GM19324 (cell line): ENCODE measurements around the gene KLHL8.
A peak's percentile ranks its signal among the peaks of the same experiment; 100 is the strongest.
"Not testable (repeated sequence)": the region's sequence is repeated elsewhere in the genome, so short reads cannot be mapped to it uniquely, and the experiment has no call there.

Experiments used
- ATAC-seq: cut with Tn5 transposase; IDR thresholded peaks from one replicate; pipeline ENCODE4 v1.9.1; 2021; ENCODE audit warnings: mild to moderate bottlenecking, moderate library complexity; ENCODE audit not compliant: unreplicated experiment, low FRiP score

The KLHL8 gene

DNA sequence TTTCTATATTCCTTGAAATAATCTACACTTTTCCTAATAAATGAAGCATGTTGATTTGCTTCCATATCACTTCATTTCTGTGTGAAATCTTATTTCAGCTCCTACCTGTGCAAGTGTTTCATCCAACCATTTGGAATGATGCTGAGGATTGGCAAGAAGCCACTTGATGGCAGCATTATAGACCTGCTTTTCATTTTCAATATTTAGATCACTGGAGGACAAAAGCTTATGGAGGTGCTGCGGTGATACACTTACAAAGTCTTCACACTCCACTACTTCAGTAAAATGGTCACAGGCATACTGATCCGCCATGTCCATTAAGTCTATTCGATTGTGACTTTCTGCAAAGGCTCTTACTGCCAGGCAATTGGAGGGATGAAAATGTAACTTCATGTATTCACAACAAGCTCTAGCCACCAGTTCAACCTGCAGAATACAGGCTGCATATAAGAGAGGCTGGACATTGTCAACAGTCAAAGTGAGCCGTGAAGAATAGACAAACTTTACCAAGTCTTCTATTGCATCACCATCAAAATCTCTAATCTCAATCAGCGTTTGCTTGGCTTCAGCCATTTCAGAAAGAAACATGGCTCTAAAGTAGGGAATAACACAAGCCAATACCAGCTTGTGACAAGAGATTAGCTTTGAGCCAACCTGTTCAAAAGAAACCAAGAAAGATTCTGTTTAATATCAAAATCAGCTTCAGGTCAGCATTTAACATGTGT lies 35.1 kb downstream of the KLHL8 start:
- no peak for ATAC-seq

DNA sequence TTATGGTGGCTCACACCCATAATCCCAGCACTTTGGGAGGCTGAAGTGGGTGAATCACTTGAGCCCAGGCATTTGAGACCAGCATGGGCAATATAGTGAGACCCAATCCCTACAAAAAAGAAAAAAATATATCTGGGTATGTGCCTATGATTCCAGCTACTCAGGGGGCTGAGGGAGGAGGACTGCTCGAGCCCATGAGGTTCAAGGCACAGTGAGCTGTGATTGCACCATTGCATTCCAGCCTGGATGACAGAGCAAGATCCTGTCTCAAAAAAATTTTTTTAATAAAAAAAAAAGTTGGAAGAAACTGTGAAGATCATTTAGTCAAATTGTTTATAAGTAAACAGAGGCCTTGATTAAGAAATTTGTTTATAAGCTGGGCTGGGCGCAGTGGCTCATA lies 39.7 kb downstream of the KLHL8 start:
- ATAC-seq, result no peak

DNA sequence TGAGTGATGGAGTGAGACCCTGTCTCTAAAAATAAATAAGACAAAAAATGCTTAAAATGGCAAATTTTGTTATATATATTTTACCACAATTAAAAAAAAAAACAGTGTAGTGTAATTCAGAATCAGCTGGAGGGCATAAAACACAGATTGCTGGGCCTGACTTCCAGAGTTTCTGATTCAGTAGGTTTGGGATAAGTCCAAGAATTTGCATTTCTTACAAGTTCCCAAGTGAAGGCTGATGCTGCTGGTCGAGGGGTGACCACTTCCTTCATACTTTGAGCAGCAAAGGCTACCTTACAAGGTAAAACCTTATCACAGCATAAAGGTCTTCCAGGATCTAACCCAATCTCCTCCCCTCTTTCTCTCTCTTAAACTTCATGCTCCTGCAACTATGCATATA lies 40.7 kb downstream of the KLHL8 start:
- no peak for ATAC-seq

DNA sequence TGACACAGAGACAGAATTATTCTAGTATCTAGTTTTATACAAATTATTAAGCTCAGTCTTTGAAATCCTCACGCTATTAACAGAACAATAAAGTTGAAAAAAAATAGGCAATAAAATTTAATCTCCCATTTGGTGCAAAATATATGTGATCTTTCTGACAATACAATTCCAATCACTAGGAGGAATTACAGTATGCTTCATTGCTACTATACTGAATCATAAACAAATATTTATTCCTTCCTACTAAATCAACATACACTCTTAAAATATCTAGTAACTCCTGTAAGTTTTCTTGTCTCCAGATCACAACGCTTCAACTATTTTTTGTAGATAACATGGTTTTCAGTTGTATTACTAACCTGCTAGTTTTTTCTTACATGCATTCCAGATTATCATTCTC lies 45.7 kb downstream of the KLHL8 start:
- ATAC-seq, result no peak

DNA sequence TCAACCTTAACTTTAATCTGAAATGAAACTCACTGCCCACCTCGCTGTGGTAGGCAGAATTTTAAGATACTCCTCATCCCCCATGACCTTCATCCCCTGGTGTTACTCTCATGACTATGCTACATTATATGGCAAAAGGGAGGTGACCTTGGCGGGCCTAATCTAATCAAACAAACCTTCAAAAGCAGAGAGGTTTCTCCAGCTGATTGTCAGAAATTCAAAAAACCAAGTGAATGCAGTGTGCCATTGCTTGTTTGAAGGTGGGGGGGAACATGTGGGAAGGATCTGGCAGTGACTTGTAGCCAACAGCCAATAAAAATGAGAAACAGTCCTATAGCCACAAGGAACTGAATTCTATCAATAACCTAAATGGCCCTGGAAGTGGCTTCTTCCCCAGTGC lies 48.5 kb downstream of the KLHL8 start:
- no peak for ATAC-seq

DNA sequence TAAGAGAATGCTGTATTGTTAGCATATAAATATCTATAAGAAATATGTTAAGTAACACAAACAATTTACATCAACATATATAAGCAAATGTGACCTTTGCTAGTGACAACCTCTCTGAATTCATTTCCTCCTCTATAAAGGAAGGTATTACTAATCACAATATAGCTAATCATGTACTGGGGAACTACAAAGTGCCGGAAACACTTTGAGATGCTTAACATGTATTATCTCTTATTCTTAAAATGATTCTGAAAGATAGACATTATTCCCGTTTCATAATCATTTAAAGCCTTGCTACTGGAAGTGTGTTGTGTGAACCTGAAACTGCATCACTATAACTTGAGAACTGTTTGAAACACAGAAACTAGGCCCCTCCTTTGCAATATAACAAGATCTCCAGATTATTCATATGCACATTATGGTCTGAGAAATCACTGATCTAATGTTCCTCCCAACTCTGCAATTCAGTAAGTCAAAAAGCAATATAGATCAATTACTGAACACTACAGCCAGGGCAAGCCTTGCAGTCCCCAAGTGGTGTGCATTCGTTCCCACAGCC lies 54.0 kb downstream of the KLHL8 start:
- ATAC-seq, result no peak

DNA sequence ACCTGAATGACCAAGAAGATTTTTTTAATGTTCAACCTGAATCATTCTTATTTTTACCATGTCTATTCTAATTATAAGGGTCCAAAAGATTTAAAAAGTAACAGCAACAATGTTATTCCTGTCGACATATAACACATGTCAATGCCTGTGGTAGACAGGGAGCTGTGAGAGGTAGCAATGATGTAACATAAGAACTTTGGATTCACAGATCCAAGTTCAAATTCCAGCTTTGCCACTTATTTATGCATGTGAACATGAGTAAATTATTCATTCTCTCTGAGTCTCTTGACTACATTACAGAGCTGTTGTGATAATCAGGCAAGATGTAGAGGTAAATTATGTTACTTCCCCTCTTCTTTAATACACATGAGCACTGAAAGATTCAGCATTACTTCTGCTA lies 54.5 kb downstream of the KLHL8 start:
- no peak for ATAC-seq

DNA sequence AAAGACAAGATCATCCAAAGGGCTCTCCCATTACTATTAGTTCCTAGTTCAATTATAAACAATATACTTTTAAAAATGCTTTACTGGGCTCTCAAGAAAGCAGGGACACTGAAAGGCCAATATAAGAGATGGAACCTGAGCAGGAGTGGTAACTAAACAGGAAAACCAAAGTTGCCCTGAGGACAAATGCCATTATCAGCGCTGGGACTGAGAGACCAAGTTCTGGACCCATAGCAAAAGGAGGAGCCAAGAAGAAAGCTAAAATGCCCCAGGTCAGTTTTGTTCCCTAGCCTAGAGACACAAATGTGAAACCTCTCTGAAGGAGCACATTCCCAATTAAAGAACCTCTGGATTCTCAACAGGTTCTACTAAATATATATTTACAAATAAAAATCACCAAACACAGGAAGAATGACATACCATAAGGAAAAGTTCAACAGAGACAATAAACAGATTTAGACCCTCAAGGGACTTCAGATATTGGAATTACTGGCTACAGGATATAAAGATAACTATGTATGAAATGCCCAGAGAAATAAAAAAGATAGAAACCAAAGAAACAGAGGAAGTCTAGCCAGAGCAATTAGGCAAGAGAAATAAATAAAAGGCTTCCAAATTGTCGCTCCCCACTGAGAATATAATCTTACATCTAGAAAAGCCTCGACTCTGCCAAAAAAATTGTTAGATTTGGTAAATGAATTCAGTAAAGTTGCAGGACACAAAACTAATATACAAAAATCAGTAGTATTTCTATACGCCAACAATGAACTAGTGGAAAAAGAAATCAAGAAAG lies 67.1 kb downstream of the KLHL8 start:
- ATAC-seq, result no peak

DNA sequence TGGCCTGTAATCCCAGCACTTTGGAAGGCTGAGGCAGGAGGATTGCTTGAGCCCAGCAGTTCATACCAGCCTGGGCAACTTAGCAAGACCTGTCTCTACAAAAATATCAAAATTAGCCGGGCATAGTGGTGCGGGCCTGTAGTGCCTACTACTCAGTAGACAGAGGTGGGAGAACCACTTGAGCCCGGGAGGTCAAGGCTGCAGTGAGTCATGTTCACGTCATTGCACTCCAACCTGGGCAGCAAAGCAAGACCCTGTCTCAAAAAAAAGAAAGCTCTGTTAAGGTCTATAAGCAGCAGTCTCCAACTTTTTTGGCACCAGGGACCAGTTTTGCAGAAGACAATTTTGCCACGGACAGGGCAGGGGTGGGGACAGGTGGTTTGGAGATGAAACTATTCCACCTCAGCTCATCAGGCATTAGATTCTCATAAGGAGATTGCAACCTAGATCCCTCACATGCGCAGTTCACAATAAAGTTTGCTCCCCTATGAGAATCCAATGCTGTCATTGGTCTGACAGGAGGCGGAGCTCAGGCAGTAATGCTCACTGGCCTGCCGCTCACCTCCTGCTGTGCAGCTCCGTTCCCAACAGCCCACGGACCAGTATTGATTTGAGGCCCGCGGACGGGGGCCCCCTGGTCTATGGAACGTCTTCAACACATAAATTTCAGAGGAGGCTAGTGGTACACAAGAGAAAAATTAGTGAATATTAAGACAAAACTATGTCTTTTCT lies 67.9 kb downstream of the KLHL8 start:
- no peak for ATAC-seq

DNA sequence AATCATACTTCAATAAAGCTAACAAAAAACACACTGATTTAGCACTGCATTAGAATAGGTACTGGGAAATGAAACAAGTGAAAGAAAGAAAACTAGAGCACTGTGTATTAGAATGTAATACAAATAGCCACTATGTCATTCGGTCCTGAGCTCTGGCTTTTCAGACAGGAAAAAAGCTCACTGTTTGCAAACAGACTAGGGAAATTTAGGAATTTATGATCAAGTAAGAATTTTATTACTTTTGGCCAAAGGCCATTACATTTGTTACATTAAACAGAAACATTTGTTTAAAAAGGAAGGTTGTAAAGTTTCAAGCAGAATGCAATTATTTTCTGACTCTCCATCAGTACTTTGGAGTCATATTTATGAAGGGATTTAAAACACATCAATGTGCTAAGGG lies 68.7 kb downstream of the KLHL8 start:
- ATAC-seq, result no peak

DNA sequence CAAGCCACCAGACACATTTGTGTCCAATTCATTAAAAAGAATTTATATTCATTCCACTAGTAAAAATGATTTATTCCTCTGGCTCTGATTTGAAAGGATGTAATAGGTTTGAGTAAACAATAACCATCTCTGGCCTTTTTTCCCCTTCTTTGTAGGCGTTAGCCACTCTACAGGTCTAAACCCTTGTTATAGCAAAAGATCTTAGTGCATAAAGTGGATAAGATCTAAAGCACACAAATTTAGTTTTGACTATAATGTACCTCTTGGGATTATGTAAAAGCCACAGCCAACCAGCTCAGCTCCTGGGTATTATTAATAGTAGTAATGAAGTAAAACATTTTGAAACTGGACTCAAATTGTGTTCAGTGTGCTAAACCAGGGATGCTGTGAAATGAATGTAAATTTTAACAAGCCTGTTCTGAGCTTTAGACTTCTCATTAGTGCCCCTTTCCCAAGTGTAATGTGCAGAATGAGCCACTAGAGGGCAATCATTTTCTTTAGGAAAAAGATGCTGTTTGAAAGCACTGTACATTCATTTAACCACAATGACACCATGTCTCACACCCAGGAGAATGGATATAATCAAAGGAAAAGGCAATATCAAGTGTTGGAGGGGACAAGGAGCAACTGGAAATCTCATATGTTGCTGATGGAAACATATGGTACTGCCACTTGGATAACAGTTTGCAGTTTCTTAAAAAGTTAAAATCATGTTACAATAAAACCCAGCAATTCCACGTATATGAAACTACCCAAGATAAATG lies 69.7 kb downstream of the KLHL8 start:
- ATAC-seq, result peak; percentile 33

DNA sequence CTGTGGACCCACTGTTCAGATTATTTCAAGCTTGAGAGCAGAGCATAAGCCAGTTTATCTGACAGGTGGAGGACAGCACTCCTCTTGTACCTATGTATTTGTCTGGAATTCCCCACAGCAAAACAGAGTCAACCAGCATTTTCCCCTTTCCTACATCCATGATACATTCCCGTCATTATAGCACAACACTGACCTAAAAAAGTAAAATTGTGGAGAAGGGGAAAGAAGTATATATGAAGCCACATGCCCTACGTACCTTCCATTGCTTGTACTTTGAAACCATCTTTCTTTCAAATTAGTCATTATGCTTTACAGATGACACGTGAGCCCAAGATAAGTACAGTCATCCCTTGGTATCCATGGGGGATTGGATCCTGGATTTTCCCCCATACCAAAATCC lies 73.3 kb downstream of the KLHL8 start:
- ATAC-seq, result no peak

DNA sequence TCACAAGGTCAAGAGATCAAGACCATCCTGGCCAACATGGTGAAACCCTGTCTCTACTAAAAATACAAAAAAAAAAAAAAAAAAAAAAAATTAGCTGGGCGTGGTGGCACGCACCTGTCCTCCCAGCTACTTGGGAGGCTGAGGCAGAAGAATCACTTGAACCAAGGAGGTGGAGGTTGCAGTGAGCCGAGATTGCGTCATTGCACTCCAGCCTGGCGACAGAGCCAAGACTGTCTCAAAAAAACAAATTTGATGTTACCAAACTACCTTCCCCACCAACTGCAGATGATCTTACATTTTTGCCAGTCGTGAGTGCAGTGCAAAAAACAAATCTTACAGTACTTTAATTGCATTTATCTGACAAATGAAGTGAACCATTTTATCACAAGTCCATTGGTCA lies 74.5 kb downstream of the KLHL8 start:
- ATAC-seq, result not testable (repeated sequence)

DNA sequence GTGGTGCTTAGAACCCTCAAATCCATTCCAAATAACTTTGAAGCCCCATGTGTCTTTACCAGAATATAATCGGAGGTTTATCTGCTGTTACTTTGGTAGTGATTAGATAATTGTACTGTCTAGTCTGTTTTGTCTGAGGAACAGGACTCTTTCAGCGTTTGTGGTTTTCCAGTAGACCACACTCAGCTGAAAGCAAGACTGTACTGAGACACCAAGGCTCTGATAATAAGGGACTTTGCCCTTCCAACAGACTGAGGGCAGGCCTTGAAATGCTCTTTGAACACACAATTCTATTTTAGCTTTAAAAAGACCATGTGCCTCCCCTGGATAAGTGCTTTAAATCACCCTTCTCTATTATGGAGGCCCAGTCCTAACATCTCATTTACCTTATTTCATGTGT lies 76.1 kb downstream of the KLHL8 start:
- no peak for ATAC-seq

DNA sequence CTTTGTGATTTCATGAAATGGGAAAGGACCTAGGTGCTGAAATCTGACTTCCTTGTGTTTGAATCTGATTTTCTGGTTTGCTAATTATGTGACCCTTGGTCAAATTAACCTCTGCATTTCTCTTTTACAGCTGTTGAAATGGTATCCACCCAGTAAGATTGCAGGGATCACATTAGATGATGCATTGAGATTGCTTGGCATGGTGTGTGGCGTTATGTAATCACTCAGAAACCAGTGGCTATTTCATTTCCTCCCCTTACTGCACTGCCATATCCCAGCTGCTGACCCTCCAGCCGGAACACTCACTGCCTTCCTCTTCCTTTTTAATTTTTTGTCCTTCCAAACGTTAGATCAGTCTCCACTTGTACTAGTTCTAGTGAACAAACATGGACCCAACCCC lies 79.0 kb downstream of the KLHL8 start:
- ATAC-seq, result no peak

DNA sequence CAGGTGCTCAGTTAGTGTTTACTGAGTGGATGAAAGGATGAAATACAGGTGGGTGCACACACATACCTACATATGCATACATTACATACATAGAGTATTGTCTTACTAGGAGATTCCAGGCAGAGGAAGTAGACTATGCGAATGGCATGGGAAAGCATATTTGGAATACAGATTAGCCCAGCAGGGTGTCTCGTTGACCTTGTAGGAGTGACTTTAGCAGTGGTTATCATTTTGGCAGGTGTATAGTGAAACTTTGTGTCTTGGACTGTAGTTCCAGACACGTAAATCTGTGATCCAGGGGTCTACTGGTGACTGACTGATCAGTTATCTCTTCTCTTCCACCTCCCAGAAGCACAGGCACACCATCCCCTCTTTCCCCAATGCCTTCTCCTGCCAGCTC lies 86.3 kb downstream of the KLHL8 start:
- no peak for ATAC-seq

DNA sequence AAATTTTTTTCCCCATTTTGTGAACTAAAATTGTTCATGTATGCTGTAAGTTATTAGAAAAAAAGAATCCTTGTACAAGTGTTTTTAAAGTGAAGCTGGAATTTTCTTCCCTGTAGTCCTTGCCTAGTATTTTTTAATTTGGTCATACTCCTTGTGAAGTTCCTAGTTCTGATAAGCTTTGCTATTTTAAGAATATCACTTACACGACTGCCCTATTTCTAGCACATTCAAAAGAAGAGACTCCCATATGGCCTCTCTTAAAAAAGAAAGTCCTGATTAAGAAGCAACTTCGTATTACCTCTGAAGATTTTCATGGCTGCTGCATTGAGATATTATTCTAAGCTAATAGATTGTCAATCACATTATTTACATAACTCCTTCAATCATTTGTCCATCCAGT lies 87.2 kb downstream of the KLHL8 start:
- ATAC-seq, result no peak

DNA sequence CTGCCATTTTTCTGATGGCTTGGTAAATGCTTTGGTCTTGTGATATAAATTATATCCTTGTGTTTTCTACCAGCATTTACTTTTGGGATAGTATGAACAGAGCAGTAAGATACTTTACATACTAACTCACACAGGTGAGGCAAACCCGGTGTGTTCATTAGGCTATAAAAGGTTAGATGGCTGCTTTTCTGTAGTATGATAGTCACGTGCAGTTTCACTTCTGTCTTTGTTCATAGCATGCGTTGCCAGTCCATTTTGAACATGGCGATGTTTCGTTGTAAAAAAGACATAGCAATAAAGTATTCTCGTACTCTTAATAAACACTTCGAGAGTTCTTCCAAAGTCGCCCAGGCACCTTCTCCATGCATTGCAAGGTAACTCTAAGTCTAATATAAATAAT lies 88.4 kb downstream of the KLHL8 start:
- ATAC-seq, result no peak

DNA sequence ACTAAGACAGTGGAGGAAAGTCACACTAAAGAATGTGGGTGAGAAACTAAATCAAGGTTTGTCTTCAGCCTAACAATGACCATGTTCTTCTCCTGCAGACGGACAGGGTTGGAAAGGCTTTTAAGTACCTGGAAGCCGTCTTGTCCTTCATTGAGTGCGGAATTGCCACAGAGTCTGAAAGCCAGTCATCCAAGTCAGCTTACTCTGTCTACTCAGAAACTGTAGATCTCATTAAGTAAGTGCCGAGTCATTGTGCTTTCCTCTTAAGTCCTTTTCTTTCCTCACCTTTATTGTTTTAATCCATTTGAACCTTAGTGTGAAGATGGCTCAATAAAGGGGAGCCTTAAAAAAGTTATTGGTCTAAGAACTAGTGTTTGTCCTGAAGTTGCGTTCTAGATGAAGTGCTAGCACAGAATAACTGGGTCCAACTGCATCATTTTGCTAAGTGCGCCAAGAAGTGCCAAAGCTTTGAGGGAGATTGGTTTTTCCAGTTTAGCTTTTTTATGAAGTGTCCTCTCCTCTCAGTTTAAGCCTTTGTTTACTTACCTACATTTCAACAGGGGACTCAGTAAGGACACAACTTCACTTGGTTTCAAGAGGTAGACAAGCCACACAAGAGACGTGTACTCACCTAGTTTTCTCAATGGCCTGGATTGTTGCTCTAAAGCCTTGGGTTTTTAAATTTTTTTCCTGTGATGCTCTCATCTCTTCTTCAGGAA lies 89.3 kb downstream of the KLHL8 start:
- ATAC-seq, result no peak

DNA sequence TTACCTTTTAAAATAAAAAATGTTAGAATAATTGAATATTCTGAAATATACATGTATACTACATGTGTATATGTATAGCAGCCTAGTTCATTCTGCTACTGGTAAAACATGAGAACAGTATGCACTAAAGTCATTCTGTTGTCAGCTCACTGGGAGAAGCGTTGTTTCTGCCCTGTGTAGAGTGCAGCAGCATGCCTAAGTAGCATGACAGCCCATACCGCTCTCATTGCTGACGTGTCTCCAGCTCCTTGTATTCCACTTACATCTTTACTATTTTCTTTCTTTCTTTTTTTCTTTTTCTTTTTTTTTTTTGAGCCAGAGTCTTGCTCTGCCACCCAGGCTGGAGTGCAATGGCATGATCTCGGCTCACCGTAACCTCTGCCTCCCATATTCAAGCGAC lies 90.7 kb downstream of the KLHL8 start:
- ATAC-seq, result no peak
